WTC11 (cell line): ENCODE results near the gene RAMP3.

ENCODE experiments used
- AR ChIP-seq: fragments of 250-450 bp; sonication (Bioruptor Pico); IDR thresholded peaks from 2 replicates; pipeline ENCODE4 v1.9.0; 2021; ENCODE audit warnings: mild to moderate bottlenecking
- ARID4B ChIP-seq: sonication (generic); formaldehyde crosslinking; IDR thresholded peaks from 2 replicates; pipeline ENCODE4 v1.8.0; 2023; ENCODE audit warnings: missing genetic modification reagents, mild to moderate bottlenecking, borderline replicate concordance
- ATF2 ChIP-seq: sonication (generic); formaldehyde crosslinking; IDR thresholded peaks from 2 replicates; pipeline ENCODE4 v1.8.1; 2022; ENCODE audit warnings: low read depth, missing genetic modification reagents, borderline replicate concordance
- CREB1 ChIP-seq: sonication (generic); formaldehyde crosslinking; IDR thresholded peaks from 2 replicates; pipeline ENCODE4 v1.8.0; 2023; ENCODE audit warnings: mild to moderate bottlenecking, missing genetic modification reagents
- CTCF ChIP-seq: fragments of 200-600 bp; IDR thresholded peaks from 2 replicates; pipeline ENCODE4 v1.8.0; 2022; ENCODE audit warnings: antibody characterized with exemption
- ETV6 ChIP-seq: sonication (generic); formaldehyde crosslinking; IDR thresholded peaks from 2 replicates; pipeline ENCODE4 v1.8.1; 2022; ENCODE audit warnings: mild to moderate bottlenecking, missing genetic modification reagents
- FOXP1 ChIP-seq: sonication (generic); formaldehyde crosslinking; IDR thresholded peaks from 2 replicates; pipeline ENCODE4 v1.8.0; 2022; ENCODE audit warnings: missing genetic modification reagents, mild to moderate bottlenecking, moderate library complexity, borderline replicate concordance
- MYBL2 ChIP-seq: sonication (generic); formaldehyde crosslinking; IDR thresholded peaks from 2 replicates; pipeline ENCODE4 v1.8.1; 2023; ENCODE audit warnings: mild to moderate bottlenecking, moderate library complexity, missing genetic modification reagents
- NR2C2 ChIP-seq: sonication (generic); formaldehyde crosslinking; IDR thresholded peaks from 2 replicates; pipeline ENCODE4 v1.8.0; 2022; ENCODE audit warnings: mild to moderate bottlenecking, missing genetic modification reagents
- TEAD4 ChIP-seq: sonication (generic); formaldehyde crosslinking; IDR thresholded peaks from 2 replicates; pipeline ENCODE4 v1.8.0; 2022; ENCODE audit warnings: mild to moderate bottlenecking, missing genetic modification reagents
- USF2 ChIP-seq: sonication (generic); formaldehyde crosslinking; IDR thresholded peaks from 2 replicates; pipeline ENCODE4 v1.8.1; 2023; ENCODE audit warnings: mild to moderate bottlenecking, missing genetic modification reagents, moderate library complexity

GRCh38 chr7:45132708-45133320 lies 24.8 kb upstream of the RAMP3 start:
- TF ChIP-seq NR2C2 (CRISPR knock-in tag) (no peak), CTCF (no peak), MYBL2 (CRISPR knock-in tag) (no peak), ARID4B (no peak), USF2 (CRISPR knock-in tag) (no peak), CREB1 (CRISPR knock-in tag) (no peak), TEAD4 (no peak), AR (CRISPR knock-in tag) (no peak), FOXP1 (CRISPR knock-in tag) (no peak), ATF2 (no peak), ETV6 (no peak)
